Measurements from ENCODE around the gene DLK2.
"Not testable (repeated sequence)": the region's sequence is repeated elsewhere in the genome, so short reads cannot be mapped to it uniquely, and the experiment has no call there.

The DLK2 gene

DNA sequence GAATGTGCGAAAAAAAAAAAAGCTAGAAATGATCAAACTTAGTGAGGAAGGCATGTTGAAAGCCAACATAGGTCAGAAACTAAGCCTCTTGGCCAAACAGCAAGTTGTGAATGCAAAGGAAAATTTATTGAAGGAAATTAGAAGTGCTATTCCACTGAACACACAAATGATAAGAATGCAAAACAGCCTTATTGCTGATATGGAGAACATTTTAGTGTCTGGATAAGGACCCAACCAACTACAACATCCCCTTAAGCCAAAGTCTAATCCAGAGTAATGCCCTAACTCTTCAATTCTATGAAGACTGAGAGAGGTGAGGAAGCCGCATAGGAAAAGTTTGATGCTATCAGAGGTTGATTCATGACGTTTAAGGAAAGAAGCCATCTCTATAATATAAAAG lies 33.5 kb downstream of the DLK2 start:
- DNase-seq = no peak

DNA sequence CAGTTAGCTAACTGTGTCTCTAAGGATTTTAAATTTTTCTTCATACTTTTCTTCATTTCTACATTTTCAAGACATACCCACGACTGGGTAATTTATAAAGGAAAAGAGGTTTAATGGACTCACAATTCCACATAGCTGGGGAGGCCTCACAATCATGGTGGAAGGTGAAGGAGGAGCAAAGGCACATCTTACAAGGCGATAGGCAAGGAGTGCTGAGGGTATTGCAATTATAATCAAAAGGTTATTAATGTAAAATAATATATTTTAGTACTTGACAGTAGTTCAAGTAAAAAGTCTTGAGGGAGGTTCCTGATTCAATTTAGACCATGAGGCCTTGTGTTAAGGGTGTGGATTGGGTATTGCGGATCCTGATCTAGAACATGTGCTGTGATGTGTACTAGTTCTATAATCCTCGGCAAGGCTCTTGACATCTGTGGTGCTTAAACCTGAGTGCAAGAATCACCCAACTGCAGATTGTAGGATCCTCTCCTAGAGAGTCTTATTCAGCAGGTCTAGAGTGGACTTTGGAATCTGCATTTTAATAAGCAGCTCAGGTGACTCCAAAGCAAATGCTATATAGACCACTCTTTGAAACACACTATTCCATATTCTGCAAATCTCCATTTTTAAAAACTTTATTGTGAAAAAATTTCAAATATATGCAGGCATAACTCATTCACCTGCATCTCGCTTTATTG lies 35.2 kb downstream of the DLK2 start:
- DNase-seq = no peak

DNA sequence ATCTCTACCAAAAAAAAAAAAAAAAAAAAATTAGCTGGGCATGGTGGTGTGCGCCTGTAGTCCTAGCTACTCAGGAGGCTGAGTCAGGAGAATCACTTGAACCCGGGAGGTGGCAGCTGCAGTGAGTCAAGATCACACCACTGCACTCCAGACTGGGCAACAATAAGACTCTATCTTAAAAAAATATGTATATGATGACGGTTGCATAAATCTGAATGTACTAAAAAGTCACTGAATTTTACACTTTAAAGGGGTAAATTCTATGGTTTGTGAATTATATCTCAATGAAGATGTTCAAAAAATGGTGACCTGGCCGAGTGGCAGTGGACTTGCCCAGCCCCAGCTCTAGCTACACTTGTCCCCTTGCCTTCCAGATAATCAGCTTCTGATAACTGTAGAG lies 38.4 kb downstream of the DLK2 start:
- no peak for DNase-seq

DNA sequence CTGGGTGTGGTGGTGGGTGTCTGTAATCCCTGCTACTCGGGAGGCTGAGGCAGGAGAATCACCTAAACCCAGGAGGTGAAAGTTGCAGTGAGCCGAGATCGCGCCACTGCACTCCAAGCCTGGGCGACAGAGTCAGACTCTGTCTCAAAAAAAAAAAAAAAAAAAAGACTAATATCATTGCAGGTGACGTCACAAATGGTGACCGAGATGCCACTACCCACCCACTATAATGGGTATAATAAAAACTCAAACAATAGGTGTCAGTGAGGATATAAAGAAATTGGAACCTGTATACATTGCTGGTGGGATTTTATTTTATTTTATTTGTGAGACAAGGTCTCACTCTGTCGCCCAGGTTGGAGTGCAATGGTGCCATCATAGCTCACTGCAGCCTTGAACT lies 40.1 kb downstream of the DLK2 start:
- not testable (repeated sequence) for DNase-seq

DNA sequence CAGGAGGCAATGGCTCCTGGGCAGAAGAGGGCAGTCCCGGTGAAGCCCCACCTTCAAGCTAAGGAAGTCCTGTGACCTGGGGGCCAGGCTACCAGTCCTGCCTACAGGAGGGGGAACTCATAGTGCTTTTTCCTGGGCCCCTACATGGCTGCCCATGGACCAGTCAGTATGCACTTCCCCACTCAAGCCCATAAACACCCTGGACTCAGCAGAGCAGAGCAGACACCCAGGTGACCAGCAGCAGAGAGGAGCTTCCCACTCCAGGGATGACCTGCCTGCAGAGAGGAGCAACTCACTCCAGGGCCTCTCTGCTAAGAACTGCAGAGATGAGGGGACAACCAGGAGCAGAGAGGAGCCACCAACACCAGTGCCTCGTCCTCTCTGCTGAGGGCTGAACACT lies 42.3 kb downstream of the DLK2 start:
- no peak for DNase-seq

DNA sequence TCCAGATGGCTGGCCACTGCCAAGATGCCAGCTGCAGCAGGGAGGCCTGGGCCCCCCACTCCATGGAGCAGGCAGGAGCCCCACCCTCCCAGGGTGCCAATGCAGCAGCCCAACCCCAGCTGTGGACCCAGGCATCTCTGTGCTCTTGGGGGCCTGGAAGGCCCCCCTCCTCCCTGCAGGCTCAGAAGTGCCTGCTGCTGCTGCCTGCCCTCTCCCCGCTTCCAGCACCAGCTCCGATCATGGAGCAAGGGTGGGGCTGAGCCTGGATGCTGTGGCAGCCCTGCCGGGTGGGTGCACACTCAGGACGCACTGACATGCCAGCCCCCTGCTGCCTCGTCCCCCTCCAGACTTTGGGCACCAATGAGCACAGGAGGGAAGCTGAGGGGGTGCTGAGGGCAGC lies 42.8 kb downstream of the DLK2 start:
- no peak for DNase-seq

DNA sequence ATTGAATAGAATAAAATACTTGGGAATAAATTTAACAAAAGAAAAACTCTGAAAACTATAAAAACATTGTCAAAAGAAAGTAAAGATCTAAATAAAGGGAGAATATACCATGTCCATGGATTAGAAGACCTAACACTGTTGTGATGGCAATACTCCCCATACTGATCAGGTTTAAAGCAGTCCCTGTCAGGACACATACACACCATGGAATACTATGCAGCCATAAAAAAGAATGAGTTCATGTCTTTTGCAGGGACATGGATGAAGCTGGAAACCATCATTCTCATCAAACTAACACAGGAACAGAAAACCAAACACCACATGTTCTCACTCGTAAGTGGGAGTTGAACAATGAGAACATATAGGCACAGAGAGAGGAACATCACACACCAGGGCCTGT lies 44.6 kb downstream of the DLK2 start:
- not testable (repeated sequence) for DNase-seq

DNA sequence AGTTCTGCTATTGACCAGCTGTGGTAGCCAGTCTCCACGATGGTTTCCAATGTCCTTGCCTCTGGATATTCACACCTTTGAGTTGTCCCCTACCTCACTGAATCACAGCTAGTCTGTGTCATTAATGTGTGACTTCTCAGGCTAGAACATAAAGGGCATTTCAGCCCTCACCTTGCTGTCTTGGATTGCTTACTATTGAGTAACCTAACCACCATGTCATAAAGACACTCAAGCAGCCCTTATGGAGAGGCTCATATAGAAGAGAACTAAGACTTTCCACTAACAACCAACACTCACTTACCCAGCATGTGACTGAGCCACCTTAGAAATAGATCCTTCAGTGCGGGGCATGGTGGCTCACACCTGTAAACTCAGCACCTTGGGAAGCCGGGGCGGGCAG lies 47.1 kb downstream of the DLK2 start:
- no peak for DNase-seq

DNA sequence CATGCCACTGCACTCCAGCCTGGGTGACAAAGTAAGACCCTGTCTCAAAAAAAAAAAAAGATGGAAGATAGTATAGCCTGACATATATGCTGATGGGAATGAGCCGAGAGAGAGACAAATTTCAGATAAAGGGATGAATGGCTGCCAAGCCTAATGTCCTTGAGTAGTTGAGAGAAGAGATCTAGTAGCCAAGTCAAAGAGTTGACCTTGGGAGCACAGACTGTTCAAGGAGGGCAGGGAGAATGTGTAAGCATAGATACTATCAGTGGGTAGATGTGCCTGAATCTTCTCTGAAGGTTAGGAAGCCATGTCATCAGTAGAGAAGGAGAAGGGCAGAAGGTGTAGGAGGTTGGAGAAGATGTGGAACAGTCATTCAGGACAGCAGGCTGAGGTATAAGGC lies 48.1 kb downstream of the DLK2 start:
- no peak for DNase-seq

DNA sequence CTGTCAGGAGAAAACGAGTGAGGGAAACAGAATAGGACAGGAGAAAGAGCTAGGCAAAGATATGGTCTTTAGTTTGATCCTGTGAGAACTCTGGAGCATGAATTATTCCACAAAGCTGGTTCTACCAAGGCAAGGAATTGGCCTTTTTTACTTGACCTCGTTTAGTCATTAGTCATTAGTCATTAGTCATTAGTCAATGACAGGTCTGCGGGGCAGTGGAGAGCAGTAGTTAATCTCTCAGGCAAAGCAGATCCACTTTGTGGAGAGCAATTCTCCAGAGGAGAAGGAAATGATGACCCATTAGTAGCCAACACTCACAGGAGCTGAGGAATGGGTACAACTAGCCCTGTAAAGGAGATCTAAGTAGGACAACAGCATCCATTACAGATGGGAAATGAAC lies 50.0 kb downstream of the DLK2 start:
- DNase-seq = no peak

DNA sequence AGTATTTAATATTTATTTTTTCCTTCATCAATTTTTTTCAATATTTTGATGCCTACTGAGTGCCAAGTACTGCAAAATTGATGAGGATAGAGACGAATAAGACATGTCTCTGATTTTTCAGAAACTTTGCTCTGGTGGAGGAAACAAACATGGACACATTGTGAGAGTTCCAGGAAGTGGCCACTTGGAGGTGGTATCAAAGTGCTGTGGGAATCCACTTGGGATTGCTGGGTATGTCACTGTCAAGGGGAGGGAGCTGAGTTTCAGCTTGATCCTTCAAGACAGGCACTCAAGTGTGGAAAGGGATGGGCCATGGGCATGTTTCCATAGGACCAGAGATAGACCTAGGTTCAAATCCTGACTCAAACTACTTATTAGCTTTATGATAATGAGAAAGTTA lies 52.5 kb downstream of the DLK2 start:
- DNase-seq = no peak

DNA sequence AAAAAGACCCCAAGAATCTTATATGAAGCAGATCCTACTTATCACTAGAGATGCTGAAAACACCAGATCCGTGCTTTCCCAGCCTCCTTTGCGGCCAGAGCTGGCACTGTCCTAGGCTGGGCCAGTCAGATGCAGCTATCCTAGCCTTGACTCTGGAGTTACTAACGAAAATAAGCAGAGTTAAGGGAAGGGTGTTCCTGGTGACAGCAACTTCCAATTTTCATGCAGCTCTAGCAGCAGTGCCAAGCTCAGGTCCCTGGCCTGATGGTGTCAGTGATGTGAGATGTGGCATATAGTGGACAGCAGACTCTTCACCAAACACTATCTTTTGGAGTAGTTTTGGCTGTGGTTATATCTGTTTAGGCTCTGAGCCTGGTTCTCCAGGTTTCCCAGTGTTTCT lies 53.6 kb downstream of the DLK2 start:
- DNase-seq = no peak
